ENCODE measurements around the gene AMOTL2. TPM values are rescaled to one million over a fixed set of nuclear protein-coding genes. Genes with fewer than 3 reads are reported as not detected.

AMOTL2 gene
- total and polyA plus RNA-seq, 2 donors (not counting 3 experiments of a cell fraction or from before 2014, with no cell fraction given) = 130 to 145 TPM

GRCh38 chr3:134359121-134360010, 14.9 kb downstream of the AMOTL2 start:
- no peak overlapping the region for H3K4me3 ChIP-seq (replicated peaks in 1 of 3; ENCODE audit: insufficient read depth in 1 of 3, low read depth in 1 of 3, low read length in 3 of 3)
- TF ChIP-seq POLR2AphosphoS5 (IDR thresholded peaks at IDR 0.05; ENCODE audit: insufficient read depth, low read depth, low read length) (no peak), GATA2 (IDR thresholded peaks at IDR 0.05; ENCODE audit: insufficient read depth, insufficient read length, low read depth, low read length) (no peak), POLR2A (IDR thresholded peaks at IDR 0.05; ENCODE audit: low read depth, low read length) (peak; percentile 12), EZH2 (IDR thresholded peaks at IDR 0.05; ENCODE audit: borderline replicate concordance, low read depth, low read length, severe bottlenecking) (no peak), MYC (IDR thresholded peaks at IDR 0.05; ENCODE audit: low read depth, low read length) (no peak)
- TF ChIP-seq, protein P1, sequence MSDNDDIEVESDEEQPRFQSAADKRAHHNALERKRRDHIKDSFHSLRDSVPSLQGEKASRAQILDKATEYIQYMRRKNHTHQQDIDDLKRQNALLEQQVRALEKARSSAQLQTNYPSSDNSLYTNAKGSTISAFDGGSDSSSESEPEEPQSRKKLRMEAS (IDR thresholded peaks at IDR 0.05; ENCODE audit: insufficient read depth, insufficient read length) = no peak
- DNase-seq (ENCODE audit: low read depth, low spot score) (no peak), FAIRE-seq (no peak)
- ChIA-PET CTCF (interaction anchor here (2.0 to 4.3 kb wide), 6 partner anchors 9 to 115 kb away, joined by 8 to 27 read pairs (median 15); no protein-coding TSS in a partner anchor), POLR2A (interaction anchor here (1.0 to 3.9 kb wide), 5 partner anchors 6 to 46 kb away, joined by 3 to 17 read pairs (median 5); partner anchors contain the start of gene AMOTL2)
- peaks cover 71% of the 10 kb centered on the region for H3K79me2 ChIP-seq (ENCODE audit: control insufficient read depth, insufficient read depth, low read length)
- peaks cover 28% of the 10 kb centered on the region for H3K4me1 ChIP-seq (ENCODE audit: control insufficient read depth, extremely low read depth, insufficient read depth, low read length)
- dilution Hi-C loops (cut with MboI; ENCODE audit: extremely low pct_ligation_motif_present, low sequenced_read_pairs) = no loop called here
- no peaks in the 10 kb centered on the region for H3K27me3 ChIP-seq (ENCODE audit: control insufficient read depth in 2 of 2, insufficient read depth in 2 of 2, low read length in 2 of 2)
- H4K20me1 ChIP-seq (replicated peaks; ENCODE audit: control insufficient read depth, extremely low read depth, insufficient read depth, low read length) = no peaks in the 10 kb centered on the region
- no peak overlapping the region for H3K27ac ChIP-seq (ENCODE audit: insufficient read depth, low read depth, low read length)
- no peaks in the 10 kb centered on the region for H3K9me3 ChIP-seq (replicated peaks; ENCODE audit: control insufficient read depth, insufficient read depth, low read length)
- BruUV-seq (replicated peaks) = no TSS peak
- no peaks in the 10 kb centered on the region for H3K9me1 ChIP-seq (replicated peaks; ENCODE audit: control insufficient read depth, extremely low read depth, insufficient read depth, low read length)
- intact Hi-C loops (cut with micrococcal nuclease) = loop anchor here (5.0 to 10.0 kb wide), 2 partner anchors 417 to 785 kb away; partner anchors contain the start of gene CDV3
- no peak overlapping the region for H3K9ac ChIP-seq (replicated peaks; ENCODE audit: extremely low read depth, insufficient read depth, low read length)
- no peak overlapping the region for H2AFZ ChIP-seq (ENCODE audit: low read depth, low read length)
- H3K36me3 ChIP-seq (ENCODE audit: control insufficient read depth in 2 of 2, extremely low read depth in 1 of 2, insufficient read depth in 2 of 2, low read length in 2 of 2) = peaks cover 74 to 86% of the 10 kb centered on the region in 2 experiments
- no peak overlapping the region for H3K4me2 ChIP-seq (ENCODE audit: insufficient read depth, low read length)

All from endothelial cell of umbilical vein (primary cell).